ENCODE results near the gene SMIM24.
"Not testable (repeated sequence)": the region's sequence is repeated elsewhere in the genome, so short reads cannot be mapped to it uniquely, and the experiment has no call there.

SMIM24 gene

GRCh38 chr19:3455960-3456601 lies 24.2 kb downstream of the SMIM24 start:
- DNase-seq (ENCODE audit: low spot score), result no peak

GRCh38 chr19:3455393-3455955 lies 24.9 kb downstream of the SMIM24 start:
- DNase-seq (ENCODE audit: low spot score), result no peak

- no peak for DNase-seq (ENCODE audit: low spot score)
These were observed 25.5 kb downstream of the SMIM24 start for GRCh38 chr19:3454656-3455392.

- no peak for DNase-seq (ENCODE audit: low spot score)
These were observed 26.5 kb downstream of the SMIM24 start for GRCh38 chr19:3453840-3454239.

GRCh38 chr19:3452942-3453214 lies 27.4 kb downstream of the SMIM24 start:
- DNase-seq (ENCODE audit: low spot score), result not testable (repeated sequence)

GRCh38 chr19:3452171-3452941 lies 28.0 kb downstream of the SMIM24 start:
- no peak for DNase-seq (ENCODE audit: low spot score)

- no peak for DNase-seq (ENCODE audit: low spot score)
These were observed 28.9 kb downstream of the SMIM24 start for GRCh38 chr19:3451451-3451866.

GRCh38 chr19:3450796-3451411 lies 29.4 kb downstream of the SMIM24 start:
- DNase-seq (ENCODE audit: low spot score), result no peak

GRCh38 chr19:3448616-3449334 lies 31.6 kb downstream of the SMIM24 start:
- DNase-seq (ENCODE audit: low spot score), result no peak

GRCh38 chr19:3446657-3447056 lies 33.7 kb downstream of the SMIM24 start:
- not testable (repeated sequence) for DNase-seq (ENCODE audit: low spot score)

GRCh38 chr19:3444695-3445234 lies 35.6 kb downstream of the SMIM24 start:
- no peak for DNase-seq (ENCODE audit: low spot score)

- DNase-seq (ENCODE audit: low spot score), result peak; percentile 39
These were observed 36.3 kb downstream of the SMIM24 start for GRCh38 chr19:3443840-3444694.

GRCh38 chr19:3442487-3443071 lies 37.7 kb downstream of the SMIM24 start:
- DNase-seq (ENCODE audit: low spot score), result no peak

GRCh38 chr19:3441986-3442329 lies 38.4 kb downstream of the SMIM24 start:
- no peak for DNase-seq (ENCODE audit: low spot score)

- DNase-seq (ENCODE audit: low spot score), result no peak
These were observed 39.0 kb downstream of the SMIM24 start for GRCh38 chr19:3441089-3441985.

GRCh38 chr19:3440082-3440481 lies 40.2 kb downstream of the SMIM24 start:
- DNase-seq (ENCODE audit: low spot score), result peak; percentile 20

- peak; percentile 93 for DNase-seq (ENCODE audit: low spot score)
These were observed 45.4 kb downstream of the SMIM24 start for GRCh38 chr19:3434630-3435553.

All from Ammon's horn (tissue), 1 donor.